Left colon (tissue), 2 donors: ENCODE data around the gene RANBP3. TPM values are rescaled to one million over a fixed set of nuclear protein-coding genes. Genes with fewer than 3 reads are reported as not detected.
"Not testable (repeated sequence)": the region's sequence is repeated elsewhere in the genome, so short reads cannot be mapped to it uniquely, and the experiment has no call there.

Experiments used
- ATAC-seq: fragments of 200-7000 bp; cut with Tn5 transposase; one replicate; pipeline ENCODE4 v1.9.1; 2020; ENCODE audit warnings: mild to moderate bottlenecking, moderate library complexity
- DNase-seq, 2 donors: peaks; one replicate each; pipeline ENCODE4 v3.0.0-alpha.2; 2020
- intact Hi-C, 2 donors: fragments of 100-400 bp; cut with DNase I in 1 of 2; cut with micrococcal nuclease in 1 of 2; formaldehyde crosslinking; loops; one replicate each; pipeline versions ENCODE4 v1.11.2 to v1.14.0; 2022; cut with DNase I, micrococcal nuclease
- total RNA-seq, 2 donors: library from RNA; stranded (reverse); fragmentation: NEBNext Ultra II Directional; extraction: Animal tissue kit (Norgen Biotek cat#: 25700); gene quantifications; one replicate each; pipeline ENCODE4 v1.2.1, GENCODE V29; 2021
- donor health status: DM: no; HTN: no; CAD: no.
- donor health status: DM: yes; HTN: yes; CAD: no.

RANBP3 gene
- total RNA-seq, 2 donors from 2014 or later = 44.2 to 50.3 TPM

DNA sequence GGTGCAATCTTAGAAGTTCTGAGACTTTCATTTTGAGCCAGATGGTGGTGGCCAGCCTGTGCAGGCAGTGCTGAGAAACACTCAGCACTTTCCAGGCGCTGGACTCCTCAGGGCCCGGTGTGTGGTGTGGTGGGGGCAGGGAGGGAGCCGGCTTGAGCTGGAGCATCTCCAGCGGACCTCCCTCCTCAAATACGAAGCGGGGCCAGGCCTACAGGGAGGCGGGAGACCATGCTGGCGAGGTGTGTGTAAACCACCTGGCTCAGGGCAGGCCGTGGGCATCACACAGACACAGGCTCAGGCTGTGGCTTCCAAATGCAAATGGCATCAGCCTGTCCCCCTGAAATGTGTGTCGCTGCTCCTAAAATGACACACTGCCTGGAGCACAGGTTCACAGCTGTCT lies 33.3 kb upstream of the RANBP3 start:
- DNase-seq = no peak
- ATAC-seq = no peak
- intact Hi-C loops = no loop called here

DNA sequence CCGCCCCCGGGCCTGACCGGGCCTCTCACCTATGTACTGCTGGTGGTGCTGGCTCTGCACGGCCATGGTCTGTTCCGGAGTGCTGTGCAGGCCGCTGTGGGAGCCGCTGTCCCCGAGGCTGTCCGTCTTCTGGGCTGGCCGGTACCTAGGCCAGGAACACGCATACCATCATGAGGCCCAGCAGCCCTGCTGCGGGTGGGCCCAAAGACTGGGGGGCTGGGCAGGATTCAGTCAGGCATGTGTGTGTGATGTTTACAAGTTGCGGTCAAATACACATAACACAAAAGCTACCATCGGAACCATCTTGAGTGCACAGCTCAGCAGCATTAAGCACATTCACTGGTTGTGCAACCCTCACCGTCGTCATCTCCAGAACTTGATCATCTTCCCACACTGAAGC lies 32.2 kb upstream of the RANBP3 start:
- DNase-seq = no peak
- intact Hi-C loops = no loop called here
- ATAC-seq = no peak

DNA sequence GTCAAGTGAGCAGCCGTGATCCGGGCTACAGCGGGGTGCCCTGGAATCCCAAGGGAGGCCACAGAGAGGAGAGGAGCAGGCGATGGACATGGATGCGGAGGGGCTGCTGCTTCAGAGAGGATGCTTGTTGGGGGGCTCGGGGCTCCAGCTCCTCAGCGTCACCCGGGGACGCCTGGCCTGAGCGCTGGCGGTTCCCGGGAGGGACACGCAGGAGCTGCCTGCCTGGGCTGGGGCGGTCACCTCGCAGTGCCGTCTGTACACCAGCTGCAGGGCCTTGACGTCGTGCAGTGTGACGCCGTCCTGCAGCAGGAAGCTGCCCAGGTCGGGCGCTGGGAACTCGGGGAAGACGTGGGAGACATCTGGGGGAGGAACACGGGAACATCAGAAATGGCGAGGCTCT lies 29.9 kb upstream of the RANBP3 start:
- no peak for ATAC-seq
- intact Hi-C loops = no loop called here
- no peak for DNase-seq

DNA sequence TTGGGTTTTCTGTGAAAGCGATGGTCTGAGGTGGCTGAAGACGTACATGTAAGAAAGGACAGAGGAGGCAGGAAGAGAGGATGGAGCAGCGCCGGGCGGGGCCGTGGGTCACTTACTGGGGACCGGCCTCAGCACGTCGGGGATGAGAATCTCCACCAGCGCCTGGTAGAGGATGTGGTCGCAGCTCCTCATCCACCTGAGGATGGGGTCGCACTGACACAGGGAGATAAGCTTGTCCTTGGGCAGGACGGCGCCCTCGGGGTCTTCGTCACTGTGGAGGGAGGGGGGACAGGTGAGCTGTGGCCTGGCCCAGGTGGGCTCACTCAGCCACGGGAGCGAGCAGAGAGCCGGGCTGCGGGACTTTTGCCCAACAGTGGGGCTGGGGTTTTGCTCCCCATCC lies 29.0 kb upstream of the RANBP3 start:
- intact Hi-C loops = no loop called here
- no peak for ATAC-seq
- DNase-seq = no peak

DNA sequence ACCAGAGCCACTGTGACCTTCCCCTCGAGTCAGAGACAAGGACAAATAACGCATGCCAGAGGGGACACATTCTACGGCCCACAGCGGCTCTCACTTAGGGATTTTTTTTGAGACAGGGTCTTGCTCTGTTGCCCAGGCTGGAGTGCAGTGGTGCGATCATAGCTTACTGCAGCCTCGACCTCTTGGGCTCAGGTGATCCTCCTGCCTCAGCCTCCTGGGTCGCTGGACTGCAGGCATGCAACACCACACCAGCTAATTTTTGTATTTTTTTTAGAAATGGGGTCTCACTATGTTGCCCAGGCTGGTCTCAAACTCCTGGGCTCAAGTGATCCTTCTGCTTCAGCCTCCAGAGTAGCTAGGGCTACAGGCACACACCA lies 28.1 kb upstream of the RANBP3 start:
- intact Hi-C loops, DNase-seq, ATAC-seq: not testable (repeated sequence)

DNA sequence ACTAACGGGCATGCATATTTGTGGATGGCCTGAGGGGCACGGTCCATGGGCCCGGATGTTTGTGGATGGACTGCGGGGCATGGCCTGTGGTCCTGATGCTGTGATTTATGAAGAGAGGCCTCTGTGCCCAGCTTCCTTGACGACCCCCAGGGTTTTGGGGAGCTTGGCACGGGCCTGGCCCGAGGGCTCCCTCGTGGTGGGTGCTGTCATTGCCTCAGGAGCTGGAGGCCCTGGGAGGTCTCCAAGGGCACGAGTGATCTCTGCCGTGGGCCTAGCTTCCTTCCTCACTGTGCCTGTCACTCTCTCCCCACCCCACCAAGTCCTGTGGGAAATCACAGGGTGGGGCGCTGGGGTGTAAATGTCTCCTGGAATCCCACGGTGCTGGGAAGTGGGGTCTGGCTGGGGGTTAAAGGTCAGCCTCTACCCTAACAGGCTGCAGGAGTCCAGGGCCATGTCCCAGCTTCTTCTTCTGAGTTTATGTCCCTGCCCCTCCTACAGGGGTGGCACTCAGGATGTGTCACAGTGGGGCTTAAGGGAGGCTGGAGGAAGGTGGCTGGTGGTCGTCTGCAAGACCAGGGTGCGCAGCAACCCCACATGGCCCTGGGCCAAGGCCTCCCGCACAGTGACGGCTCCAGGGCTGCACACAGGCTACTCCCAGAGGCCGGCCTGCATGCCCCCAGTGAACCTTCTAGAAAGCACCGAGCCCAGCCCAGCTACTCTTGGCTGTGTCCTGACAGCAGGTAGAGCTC lies 27.6 kb upstream of the RANBP3 start:
- intact Hi-C loops = no loop called here
- DNase-seq = no peak
- no peak for ATAC-seq

DNA sequence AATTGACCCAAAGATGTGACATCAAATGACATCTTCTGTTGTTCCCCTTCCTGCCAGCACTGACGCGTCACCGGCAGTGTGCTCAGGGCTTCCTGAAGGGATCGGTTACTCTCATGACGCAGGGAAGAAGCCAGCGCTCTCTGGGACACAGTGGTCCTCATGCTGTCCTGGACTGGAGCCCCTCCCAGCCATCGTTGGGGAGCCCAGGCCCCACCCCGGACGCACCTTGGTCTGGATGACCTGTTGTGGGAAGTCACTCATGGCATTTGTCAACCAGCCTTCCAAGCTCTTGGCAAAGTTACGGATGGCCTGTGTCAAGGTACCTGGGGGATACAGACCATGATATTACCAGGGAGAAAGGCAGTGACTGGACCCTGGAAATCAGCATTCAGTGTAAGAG lies 26.0 kb upstream of the RANBP3 start:
- ATAC-seq = no peak
- DNase-seq = no peak

DNA sequence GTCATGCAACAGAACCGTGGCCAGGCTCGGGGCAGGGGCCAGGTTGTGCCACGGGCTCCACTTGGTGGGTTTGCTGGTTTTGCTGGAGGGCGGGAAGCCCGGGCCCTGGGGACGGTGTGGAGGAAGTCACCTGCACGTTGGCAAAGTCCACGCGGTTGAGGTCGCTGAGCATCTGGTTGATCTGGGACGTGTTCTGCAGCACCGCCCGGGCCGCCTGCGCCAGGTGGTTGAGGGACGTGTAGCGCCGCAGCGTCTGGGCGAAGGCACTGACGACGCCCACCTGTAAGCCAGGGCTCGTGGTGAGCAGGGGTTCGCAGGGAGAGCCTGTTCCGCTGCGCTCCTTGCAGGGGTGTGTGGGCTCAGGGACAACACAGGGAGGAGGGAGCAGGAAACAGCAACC lies 24.7 kb upstream of the RANBP3 start:
- ATAC-seq = no peak
- DNase-seq = no peak
- intact Hi-C loops = no loop called here

More for the DNA sequence above, 26.0 kb upstream of the RANBP3 start:
- intact Hi-C loops = no loop called here

DNA sequence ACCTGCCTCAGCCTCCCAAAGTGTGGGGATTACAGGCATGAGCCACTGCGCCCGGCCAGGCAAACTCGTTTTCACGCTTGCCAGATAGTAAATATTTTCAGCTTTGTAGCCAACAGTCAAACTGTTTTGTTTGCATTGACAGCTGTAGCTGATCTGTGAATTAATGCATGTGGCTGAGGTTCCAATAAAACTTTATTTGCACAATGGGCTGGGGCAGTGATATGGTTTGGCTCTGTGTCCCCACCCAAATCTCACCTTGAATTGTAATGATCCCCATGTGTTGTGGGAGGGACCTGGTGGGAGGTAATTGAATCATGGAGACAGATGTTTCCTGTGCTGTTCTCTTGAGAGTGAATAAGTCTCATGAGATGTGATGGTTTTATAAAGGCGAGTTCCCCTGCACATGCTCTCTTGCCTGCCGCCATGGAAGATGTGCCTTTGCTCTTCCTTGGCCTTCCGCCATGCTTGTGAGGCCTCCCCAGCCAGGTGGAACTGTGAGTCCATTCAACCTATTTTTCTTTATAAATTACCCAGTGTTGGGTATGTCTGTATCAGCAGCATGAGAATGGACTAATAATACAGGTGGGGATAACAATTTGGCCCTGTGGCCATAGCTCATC lies 22.4 kb upstream of the RANBP3 start:
- no peak for DNase-seq
- ATAC-seq = peak; percentile 36
- intact Hi-C loops = no loop called here

DNA sequence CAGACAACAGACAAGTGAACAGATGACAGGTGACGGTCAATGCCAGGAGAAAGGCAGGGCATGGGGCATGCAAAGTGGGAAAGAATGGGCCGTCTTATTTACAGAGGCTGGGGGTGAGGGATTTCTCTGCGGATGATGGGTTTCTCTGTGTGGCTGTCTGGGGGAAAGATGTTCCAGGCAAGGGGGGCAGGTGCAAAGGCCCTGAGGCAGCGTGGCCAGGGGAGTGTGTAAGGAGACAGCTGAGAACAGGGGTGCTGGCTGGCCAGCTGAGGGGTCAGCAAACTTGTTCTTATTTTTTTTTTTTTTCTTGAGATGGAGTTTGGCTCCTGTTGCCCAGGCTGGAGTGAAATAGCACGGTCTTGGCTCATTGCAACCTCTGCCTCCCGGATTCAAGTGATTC lies 21.8 kb upstream of the RANBP3 start:
- intact Hi-C loops = no loop called here
- ATAC-seq (no peak), DNase-seq (no peak)

DNA sequence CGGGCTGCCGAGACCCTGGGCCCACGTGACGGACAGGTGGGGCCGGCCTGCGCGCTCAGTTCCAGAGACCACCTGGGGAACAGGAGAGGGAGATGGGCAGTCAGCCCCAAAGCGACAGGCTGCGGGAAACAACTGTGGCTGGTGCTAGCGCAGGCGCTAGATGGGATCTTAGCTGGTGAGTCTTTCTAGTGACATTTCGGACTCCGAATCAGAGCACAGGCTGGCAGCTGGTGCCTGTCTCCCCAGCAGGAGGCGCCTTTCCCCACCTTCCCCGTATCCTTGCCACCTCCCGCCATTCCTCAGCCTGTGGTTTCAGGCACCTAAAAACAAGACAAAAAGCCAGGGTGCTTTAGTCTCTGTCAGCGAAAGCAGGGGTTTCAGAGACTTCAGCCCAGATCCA lies 19.4 kb upstream of the RANBP3 start:
- ATAC-seq (no peak), DNase-seq (no peak)
- intact Hi-C loops = no loop called here

DNA sequence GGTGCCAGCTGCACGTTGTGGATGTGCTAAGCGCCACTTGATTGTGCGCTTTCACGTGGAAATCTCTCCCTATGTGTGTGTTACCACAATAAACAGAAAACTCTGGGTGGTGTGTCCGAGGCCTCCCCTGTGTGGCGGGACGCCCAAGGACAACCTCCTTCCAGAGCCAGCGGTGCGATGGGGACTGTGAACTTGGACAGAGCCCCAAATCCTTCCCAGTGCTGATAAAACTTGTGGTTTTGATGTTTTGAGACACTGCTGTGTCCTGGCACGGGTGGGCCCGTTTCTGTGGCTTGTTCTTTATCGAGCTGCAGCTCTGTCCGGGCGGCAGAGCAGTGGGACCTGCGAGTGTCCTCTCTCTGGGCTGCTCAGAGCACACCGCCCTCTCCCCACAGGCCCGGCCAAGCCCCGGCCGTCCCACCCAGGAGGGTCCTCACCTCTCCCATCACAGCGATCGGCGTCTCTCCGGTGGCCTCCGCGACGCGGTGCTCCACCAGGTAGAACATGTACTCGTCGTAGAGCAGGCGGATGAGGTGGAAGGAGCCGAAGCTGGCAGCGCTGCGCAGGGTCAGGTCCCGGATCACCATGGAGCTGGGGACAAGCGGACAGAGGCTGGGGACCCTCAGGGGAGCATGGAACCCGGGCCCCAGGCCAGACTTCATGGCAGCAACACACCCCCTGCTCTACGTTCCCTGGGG lies 18.8 kb upstream of the RANBP3 start:
- DNase-seq = no peak
- intact Hi-C loops = no loop called here
- no peak for ATAC-seq

DNA sequence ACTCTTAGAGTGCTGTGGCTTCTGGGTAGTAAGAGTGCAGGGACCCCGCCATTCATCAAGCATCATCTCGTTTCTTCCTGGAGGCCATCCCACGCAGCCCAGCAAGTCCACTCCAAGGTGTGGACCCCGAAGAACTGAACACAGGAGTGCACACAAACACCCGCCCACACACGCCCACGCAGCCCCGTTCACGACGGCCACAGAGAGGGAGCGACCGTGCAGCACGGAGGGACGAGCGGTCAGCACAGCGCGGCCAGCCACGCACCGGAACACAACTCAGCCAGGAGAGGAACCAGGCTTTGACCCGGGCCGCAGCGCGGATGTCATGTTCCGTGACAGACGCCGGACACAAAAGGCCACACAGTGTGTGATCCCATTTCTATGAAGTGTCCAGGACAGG lies 18.2 kb upstream of the RANBP3 start:
- intact Hi-C loops = no loop called here
- DNase-seq = no peak
- ATAC-seq = no peak

DNA sequence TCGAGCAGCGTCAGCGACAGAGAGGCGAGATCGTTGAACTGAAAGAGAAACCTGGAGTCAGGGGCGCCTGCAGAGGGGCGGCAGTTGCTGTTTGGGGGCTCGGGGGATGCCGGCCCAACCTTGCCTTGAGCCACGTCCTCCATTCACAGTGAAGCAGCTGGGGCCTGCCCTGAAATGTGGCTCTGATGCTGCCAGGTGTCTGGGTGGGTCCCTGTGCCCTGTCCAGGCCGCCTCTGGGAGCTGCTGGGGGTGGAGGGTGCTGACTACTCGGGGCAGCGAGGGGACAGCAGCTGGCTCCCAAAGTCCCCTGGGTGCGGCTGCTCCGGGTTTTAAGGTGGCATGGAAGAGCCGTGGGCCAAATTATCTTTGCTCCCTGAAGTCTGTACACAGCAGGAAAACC lies 17.7 kb upstream of the RANBP3 start:
- intact Hi-C loops = no loop called here
- ATAC-seq (no peak), DNase-seq (no peak)

DNA sequence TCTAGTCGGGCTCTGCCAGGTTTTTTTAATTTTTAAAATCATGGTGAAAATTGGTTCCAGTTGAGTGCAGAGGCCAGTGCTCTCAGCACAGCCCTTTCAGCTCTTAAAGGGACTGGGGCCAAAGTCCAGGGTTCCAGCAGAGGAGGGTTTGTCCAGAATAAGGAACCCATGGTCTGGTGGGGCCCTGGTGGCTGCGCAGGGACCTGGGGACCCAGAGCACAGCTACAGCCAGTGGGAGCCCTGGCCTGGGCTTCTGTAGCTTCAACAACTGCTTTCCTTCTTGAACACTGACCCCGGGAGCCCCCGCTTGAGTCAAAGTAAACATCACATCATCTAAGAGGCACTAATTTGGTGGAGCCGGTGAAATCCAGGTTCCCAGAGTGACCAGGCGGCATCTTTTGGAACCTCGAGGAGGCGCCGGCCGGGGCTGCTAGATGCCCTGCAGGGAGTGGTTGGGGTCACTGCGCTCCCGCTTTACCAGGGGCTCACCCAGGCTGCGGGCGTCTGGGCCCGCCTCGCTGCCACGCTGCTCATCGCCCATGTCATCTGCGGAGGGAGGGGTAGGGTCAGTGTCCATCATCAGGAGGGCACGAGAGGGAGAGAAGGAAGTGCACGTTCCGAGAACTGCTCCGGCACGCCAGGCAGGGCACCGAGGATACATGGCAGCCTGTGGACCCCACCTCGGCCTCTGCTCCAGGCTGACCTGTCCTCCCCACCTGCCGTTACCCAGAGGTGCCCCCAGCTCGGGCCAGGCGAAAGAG lies 16.6 kb upstream of the RANBP3 start:
- intact Hi-C loops = no loop called here
- no peak for ATAC-seq
- DNase-seq = no peak

DNA sequence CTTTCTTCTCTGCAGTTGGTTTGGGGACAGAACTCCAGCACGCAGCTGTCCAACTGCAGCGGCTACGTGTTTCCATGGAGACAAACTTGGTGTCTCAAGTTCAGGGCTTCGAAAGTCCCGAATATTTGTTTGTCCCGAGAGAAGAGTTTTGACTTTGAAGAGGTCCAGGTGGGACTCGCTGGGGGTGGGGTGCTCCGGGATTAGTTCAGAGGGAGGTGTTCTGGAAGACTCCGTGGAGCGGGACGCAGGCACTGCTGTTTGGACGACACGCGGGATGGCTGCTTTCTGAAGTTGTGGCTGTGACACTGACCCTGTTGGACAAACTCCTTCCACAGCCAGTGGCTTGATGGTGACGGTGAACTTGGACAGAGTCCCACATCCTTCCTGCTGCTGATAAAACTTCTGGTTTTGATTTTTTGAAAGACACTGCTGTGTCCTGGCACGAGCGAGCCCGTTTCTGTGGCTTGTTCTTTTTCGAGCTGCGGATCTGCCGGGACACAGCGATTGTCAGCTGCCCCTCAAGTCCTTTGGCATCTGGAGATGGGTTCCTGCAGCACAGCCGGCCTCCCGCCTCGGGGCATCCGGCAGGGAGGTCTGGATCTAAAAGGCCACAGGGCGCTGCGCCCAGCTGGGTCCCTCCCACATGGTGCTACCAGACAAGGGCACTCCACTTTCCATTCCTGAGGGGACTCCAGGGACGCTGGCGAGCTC lies 15.9 kb upstream of the RANBP3 start:
- no peak for DNase-seq
- no peak for ATAC-seq
- intact Hi-C loops = no loop called here

DNA sequence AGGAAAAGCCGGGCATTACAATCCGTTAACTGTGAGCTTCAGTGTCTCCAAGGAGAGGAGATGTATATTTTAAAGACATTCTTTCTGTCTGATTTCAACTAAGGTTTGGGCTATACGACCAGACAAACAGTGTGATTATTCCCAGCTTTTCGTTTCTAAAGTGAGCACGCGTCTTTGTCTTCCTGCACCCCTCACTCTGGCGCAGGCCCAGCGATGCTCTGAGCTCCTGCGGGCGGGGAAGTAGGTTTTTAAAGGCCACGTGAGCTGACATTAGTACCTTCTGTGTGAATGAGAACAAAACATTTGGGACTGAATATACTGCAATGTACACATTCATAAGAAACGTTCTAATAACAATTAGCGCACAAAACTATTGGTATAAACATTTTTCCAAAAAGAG lies 15.3 kb upstream of the RANBP3 start:
- DNase-seq (no peak), ATAC-seq (no peak)
- intact Hi-C loops = no loop called here

DNA sequence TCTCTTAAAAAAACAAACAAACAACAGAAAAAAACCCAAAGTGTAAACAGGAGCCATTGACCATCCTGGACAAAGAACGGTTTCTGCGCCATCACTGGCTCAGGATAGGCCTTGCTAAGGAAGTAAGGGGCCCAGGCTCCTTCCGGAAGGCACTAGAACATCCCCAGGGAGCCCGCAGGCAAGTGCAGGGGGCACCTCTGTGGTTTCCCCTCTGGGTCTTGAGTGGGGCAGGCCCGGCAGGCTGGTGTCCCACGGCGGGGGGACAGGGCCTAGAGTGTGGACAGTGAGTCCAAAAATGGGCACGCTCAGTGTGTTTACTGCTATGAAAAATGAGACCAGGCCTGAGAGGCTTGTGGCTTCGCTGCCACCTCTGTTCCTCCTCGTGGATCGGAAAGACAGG lies 14.8 kb upstream of the RANBP3 start:
- no peak for ATAC-seq
- intact Hi-C loops = no loop called here

DNA sequence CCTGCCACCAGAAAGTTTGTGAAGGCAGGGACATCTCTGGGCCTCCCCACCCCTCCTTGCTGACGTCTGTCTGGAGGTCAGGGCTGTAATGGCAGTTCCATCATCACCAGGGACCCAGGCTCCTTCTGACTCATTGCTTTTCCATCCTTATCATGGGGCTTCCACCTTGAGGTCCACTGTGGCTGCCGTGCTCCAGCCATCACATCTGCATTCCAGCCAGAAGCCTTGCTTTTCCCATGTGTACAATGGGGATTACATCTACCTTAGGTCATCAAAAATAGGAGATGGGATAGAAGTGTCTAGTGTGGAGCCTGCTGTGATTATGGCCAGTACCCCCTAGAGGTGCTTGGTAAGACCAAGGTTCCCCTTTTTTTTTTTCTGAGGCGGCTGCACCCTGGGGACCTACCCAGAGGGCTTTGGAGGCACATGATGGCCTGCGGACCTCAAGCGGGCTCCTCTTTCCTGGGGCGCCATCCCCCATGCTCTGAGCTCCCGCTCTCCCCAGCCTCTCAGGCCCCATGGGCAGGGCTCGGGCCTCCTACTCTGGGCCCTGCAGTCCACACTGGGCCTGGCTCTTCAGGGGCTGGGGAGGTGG lies 13.4 kb upstream of the RANBP3 start:
- intact Hi-C loops = no loop called here
- no peak for ATAC-seq
- no peak for DNase-seq

More for the DNA sequence above, 14.8 kb upstream of the RANBP3 start:
- no peak for DNase-seq
